Measurements from ENCODE around the gene SHH.

The SHH gene

GRCh38 chr7:155811895-155812761 lies at the start of gene SHH:
TSS of gene SHH (minus strand) at chr7:155812463. CDS start at chr7:155812122, 341 bp downstream.
- no peak for DNase-seq (ENCODE audit: low read depth)

DNA sequence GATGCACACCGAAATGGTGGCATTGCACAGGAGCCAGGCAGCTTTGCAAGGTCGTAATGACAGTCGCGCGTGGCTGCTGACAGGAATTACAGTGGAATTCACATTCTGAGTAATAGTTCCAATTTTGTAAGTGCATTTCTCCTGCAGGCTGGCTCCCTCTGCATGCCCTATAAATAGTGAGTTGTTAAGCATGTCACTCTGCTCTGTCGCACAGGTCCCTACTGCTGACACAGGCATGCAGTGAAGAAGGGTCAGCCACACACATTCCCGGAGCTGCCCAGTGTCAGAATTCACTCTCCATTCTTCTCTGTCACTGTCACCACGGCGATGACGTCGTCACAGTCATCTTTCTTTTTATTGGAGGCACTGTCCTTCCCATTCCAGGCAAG lies 49.2 kb upstream of the SHH start:
- no peak for DNase-seq (ENCODE audit: low read depth)

- peak; percentile 6 for DNase-seq (ENCODE audit: low read depth)
These were observed 48.7 kb upstream of the SHH start for GRCh38 chr7:155860840-155861479.

GRCh38 chr7:155860461-155860839 lies 48.2 kb upstream of the SHH start:
- DNase-seq (ENCODE audit: low read depth), result no peak

GRCh38 chr7:155858521-155859061 lies 46.3 kb upstream of the SHH start:
- DNase-seq (ENCODE audit: low read depth), result no peak

GRCh38 chr7:155857141-155857540 lies 44.9 kb upstream of the SHH start:
- DNase-seq (ENCODE audit: low read depth), result no peak

GRCh38 chr7:155856656-155857055 lies 44.4 kb upstream of the SHH start:
- no peak for DNase-seq (ENCODE audit: low read depth)

DNA sequence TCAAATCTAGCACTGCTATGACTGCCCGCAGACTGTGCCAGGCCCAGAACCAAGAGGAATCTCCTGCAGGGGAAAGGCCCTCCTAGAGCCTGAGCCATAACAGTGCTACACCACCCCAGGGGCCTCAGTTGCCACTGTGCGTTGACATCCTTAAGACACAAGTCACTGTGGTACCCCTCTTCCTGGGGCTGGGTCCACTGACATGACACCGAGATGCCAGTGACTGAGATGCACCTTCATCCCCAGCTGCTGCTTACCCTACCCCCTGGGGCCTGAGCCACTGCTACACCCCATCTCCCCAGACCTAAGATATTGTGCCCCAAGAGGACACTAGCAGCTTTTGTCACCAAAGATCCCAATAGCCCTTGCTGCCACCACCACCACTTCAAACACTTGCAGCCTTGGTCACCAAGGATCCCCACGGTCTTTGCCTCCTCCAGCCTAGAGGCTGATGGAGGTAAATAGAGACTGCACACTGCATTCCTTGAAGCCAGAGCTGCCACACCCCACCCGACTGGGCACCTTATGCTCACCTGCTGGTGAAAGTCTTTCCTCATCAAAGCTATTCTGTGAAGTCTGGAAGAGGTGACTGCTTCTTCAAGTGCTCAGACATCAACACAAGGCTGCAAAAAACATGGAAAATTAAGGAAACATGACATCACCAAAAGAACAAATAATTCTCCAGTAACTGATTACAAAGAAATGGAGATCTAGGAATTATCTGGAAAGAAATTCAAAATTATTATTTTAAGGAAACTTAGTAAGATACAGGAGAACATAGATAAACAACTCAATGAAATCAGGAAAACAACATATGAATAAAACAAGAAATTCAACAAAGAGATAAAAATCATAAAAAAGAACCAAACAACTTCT lies 40.4 kb upstream of the SHH start:
- DNase-seq (ENCODE audit: low read depth), result no peak

- DNase-seq (ENCODE audit: low read depth), result no peak
These were observed 39.6 kb upstream of the SHH start for GRCh38 chr7:155851892-155852291.

- DNase-seq (ENCODE audit: low read depth), result no peak
These were observed 38.8 kb upstream of the SHH start for GRCh38 chr7:155850766-155851678.

DNA sequence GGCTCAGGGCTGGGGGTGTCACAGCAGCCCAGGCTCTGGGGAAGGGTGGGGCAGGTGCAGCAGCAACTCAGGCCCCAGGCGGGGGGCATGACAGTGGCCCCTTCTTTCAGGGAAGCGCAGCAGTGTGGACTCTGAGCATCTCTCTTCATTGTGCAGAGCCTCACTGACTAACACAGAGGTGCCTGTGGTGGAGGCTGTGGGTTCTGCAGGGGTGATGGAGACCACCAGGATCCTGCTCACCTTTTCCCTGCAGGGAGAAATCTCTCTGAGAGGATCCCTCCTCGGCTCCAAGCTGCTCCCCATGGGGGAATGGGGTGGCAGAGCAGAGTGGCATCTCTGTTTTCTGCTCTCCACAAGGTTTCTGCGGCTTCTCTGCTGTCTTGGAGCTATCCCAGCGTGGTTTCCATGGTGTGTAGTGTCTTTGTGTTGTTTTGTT lies 37.8 kb upstream of the SHH start:
- DNase-seq (ENCODE audit: low read depth), result no peak

GRCh38 chr7:155848691-155849669 lies 36.7 kb upstream of the SHH start:
- no peak for DNase-seq (ENCODE audit: low read depth)

DNA sequence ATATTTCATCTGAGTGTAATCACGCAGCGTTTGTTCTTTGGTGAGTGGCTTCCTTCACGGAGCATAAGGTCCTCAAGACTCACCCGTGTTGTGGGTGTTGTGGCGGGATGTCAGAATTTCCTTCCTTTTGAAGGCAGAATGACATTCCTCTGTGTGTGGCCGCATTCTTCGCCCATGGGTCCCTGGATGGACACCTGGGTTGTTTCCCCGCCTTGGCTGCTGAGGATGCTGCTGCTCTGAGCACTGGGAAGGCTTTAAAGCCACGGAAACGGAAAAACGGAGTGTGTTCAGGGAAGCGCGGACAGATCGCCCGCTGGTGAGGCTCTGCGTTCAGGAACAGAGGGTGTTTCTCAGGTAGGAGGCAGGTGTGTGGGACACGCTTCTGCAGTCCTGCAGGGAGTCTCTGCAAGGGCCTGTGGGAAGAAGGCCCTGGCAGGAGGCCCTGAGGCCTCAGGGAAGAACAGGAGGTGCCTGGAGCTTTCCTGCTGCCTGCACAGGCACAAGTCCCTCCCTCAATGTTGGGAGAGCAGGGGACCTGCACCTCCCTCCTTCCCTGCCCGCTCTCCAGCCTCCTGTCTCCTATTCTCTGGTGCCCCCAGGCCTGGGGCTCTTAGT lies 35.7 kb upstream of the SHH start:
- DNase-seq (ENCODE audit: low read depth), result no peak

DNA sequence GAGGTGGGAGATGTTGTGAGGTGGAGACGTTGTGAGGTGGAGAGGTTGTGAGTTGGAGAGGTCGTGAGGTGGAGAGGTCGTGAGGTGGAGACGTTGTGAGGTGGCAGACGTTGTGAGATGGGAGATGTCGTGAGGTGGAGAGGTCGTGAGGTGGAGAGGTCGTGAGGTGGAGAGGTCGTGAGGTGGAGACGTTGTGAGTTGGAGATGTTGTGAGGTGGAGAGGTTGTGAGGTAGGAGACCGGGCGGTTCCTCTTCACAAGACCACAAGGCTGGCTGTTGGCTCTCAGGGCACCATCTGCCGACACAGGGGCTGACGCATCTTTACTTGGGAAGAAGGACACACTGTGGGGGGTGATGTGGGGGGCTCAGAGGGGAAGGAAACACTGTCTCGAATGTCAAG lies 34.7 kb upstream of the SHH start:
- no peak for DNase-seq (ENCODE audit: low read depth)

GRCh38 chr7:155846156-155846555 lies 33.9 kb upstream of the SHH start:
- no peak for DNase-seq (ENCODE audit: low read depth)

- no peak for DNase-seq (ENCODE audit: low read depth)
These were observed 33.0 kb upstream of the SHH start for GRCh38 chr7:155845226-155845625.

DNA sequence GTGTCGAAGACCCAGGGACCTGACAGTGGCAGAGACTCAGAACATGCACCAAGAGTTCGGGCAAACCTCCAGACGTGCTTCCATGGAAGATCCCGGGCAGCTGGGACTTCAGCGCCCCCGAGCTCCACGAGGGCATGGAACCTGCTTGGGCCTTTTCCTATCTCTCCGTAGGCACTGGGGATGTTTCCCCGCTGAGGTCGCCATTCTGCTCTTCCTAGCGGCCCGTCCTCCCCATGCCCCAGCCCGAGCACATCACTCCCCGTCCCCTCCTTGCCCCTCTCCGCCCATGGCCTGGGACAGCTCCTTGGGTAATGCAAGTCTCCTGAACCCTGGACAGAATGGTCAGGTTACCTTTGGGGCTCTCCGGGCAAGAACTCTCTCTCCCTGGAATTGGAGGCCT lies 32.3 kb upstream of the SHH start:
- DNase-seq (ENCODE audit: low read depth), result no peak

GRCh38 chr7:155844019-155844453 lies 31.8 kb upstream of the SHH start:
- no peak for DNase-seq (ENCODE audit: low read depth)

GRCh38 chr7:155843426-155844018 lies 31.3 kb upstream of the SHH start:
- no peak for DNase-seq (ENCODE audit: low read depth)
